ENCODE results near the gene ATP6V1A. TPM values are rescaled to one million over a fixed set of nuclear protein-coding genes. Genes with fewer than 3 reads are reported as not detected.

Gene ATP6V1A
- total and polyA plus RNA-seq, 2 of the 13 experiments (the other 11 are each of a cell fraction or from before 2014, with no cell fraction given): 23.4 to 95.1 TPM

DNA sequence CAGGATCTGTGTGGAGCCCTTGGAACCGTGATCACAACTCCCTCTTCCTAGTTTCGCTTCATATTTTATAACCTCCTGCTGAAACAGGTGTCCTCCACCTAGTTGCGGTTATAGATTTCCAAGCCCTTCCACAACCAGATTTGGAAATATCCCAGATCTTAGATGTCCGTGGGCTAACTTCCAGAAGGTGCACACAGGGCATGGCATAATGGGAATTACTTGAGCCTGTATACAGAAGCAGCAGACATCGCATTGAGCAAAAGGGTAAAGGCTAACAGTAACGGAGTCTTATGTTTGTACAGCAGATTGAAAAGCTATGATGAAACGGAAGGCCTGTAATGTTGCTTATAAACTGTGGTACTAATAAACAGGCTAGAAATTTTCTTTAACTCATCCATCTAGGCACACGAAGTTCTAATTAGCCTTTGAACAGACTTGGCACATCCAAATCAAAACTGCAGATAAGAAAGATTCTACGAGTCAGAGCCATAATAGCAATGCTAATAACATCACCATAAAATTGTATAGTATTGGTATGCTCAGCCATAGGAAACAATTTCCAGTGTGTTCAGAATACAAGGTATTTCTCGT lies 49.2 kb upstream of the ATP6V1A start:
- Histone ChIP-seq H2AFZ (ENCODE audit: low read length) (peak overlapping the region; percentile 64), H3K9ac (ENCODE audit: insufficient read depth, low read depth, low read length) (peak overlapping the region; percentile 82), H3K79me2 (ENCODE audit: insufficient read depth, low read length) (peaks cover 34% of the 10 kb centered on the region), H4K20me1 (ENCODE audit: insufficient read depth, low read length) (no peaks in the 10 kb centered on the region), H3K9me3 (ENCODE audit: low read length) (no peaks in the 10 kb centered on the region), H3K4me3 (replicated peaks in 1 of 3; ENCODE audit: insufficient read depth in 1 of 3, low read depth in 2 of 3, low read length in 3 of 3) (peak overlapping the region; percentile 76 to 82 (median 77)), H3K27me3 (ENCODE audit: control insufficient read depth in 1 of 2, insufficient read depth in 2 of 2, low read length in 2 of 2) (no peaks in the 10 kb centered on the region; a peak in 1 of 5 replicates), H3K4me2 (ENCODE audit: low read depth, low read length) (peak overlapping the region; percentile 79), H3K36me3 (replicated peaks in 1 of 2; ENCODE audit: control insufficient read depth in 1 of 2, insufficient read depth in 2 of 2, low read length in 2 of 2) (no peaks in the 10 kb centered on the region), H3K4me1 (ENCODE audit: insufficient read depth, low read length) (peaks cover 55% of the 10 kb centered on the region), H3K27ac (ENCODE audit: extremely low read length, insufficient read depth, low read length) (peak overlapping the region; percentile 73)
- in situ Hi-C loops (cut with HindIII; ENCODE audit: extremely low pct_ligation_motif_present, low pct_unique_long_range_greater_than_20kb): no loop called here
- DNase-seq (ENCODE audit: low spot score) (peak; percentile 7), FAIRE-seq (peak; percentile 43), ATAC-seq (peak; percentile 4; the same call in 2 of the 3 replicates)
- ChIA-PET CTCF (ENCODE audit: low intra/inter-chr PET ratio, low total read pairs) (no interaction called here), POLR2A (interaction anchor here (3.6 to 5.4 kb wide), 2 partner anchors 11 to 33 kb away, joined by 15 to 58 read pairs; no protein-coding TSS in a partner anchor)
- intact Hi-C loops (cut with micrococcal nuclease; ENCODE audit: unreplicated experiment): loop anchor here (5.0 kb wide), 2 partner anchors 50 to 65 kb away; partner anchors contain the start of genes ATP6V1A and NAA50
- 3% methylated on average over 10 of the region's 10 CpGs for WGBS (ENCODE audit: low lambda C conversion rate)
- BruUV-seq (replicated peaks): no TSS peak
- TF ChIP-seq, protein P1, sequence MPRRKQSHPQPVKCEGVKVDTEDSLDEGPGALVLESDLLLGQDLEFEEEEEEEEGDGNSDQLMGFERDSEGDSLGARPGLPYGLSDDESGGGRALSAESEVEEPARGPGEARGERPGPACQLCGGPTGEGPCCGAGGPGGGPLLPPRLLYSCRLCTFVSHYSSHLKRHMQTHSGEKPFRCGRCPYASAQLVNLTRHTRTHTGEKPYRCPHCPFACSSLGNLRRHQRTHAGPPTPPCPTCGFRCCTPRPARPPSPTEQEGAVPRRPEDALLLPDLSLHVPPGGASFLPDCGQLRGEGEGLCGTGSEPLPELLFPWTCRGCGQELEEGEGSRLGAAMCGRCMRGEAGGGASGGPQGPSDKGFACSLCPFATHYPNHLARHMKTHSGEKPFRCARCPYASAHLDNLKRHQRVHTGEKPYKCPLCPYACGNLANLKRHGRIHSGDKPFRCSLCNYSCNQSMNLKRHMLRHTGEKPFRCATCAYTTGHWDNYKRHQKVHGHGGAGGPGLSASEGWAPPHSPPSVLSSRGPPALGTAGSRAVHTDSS (CRISPR knock-in tag; conservative IDR thresholded peaks at IDR 0.05): no peak
- TF ChIP-seq ELF3 (CRISPR knock-in tag; IDR thresholded peaks at IDR 0.05): no peak
- TF ChIP-seq, protein P2, sequence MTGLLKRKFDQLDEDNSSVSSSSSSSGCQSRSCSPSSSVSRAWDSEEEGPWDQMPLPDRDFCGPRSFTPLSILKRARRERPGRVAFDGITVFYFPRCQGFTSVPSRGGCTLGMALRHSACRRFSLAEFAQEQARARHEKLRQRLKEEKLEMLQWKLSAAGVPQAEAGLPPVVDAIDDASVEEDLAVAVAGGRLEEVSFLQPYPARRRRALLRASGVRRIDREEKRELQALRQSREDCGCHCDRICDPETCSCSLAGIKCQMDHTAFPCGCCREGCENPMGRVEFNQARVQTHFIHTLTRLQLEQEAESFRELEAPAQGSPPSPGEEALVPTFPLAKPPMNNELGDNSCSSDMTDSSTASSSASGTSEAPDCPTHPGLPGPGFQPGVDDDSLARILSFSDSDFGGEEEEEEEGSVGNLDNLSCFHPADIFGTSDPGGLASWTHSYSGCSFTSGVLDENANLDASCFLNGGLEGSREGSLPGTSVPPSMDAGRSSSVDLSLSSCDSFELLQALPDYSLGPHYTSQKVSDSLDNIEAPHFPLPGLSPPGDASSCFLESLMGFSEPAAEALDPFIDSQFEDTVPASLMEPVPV (CRISPR knock-in tag; IDR thresholded peaks at IDR 0.05): no peak
- no peak for TF ChIP-seq ZEB1 (IDR thresholded peaks at IDR 0.05; ENCODE audit: insufficient replicate concordance, low read depth)
- TF ChIP-seq ZMYM4 (CRISPR knock-in tag; IDR thresholded peaks at IDR 0.05): 0 out of 2 replicates have a peak, but pooled peaks have one; percentile 11
- 0 out of 2 replicates have a peak, but pooled peaks have one; percentile 29 for TF ChIP-seq HBP1 (CRISPR knock-in tag; IDR thresholded peaks at IDR 0.05; ENCODE audit: low read depth)
- 0 out of 4 replicates have a peak, but pooled peaks of 1 of the 2 experiments have one; percentile 20 for TF ChIP-seq POLR2A (IDR thresholded peaks at IDR 0.05; ENCODE audit: insufficient read depth in 1 of 2, low read depth in 2 of 2, low read length in 2 of 2)
- TF ChIP-seq KLF16 (CRISPR knock-in tag; IDR thresholded peaks at IDR 0.05): no peak
- TF ChIP-seq REPIN1 (CRISPR knock-in tag; IDR thresholded peaks at IDR 0.05; ENCODE audit: borderline replicate concordance, low read depth): no peak
- no peak for TF ChIP-seq ZNF878 (CRISPR knock-in tag; IDR thresholded peaks at IDR 0.05)
- TF ChIP-seq, protein P3, sequence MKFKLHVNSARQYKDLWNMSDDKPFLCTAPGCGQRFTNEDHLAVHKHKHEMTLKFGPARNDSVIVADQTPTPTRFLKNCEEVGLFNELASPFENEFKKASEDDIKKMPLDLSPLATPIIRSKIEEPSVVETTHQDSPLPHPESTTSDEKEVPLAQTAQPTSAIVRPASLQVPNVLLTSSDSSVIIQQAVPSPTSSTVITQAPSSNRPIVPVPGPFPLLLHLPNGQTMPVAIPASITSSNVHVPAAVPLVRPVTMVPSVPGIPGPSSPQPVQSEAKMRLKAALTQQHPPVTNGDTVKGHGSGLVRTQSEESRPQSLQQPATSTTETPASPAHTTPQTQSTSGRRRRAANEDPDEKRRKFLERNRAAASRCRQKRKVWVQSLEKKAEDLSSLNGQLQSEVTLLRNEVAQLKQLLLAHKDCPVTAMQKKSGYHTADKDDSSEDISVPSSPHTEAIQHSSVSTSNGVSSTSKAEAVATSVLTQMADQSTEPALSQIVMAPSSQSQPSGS (CRISPR knock-in tag; IDR thresholded peaks at IDR 0.05): 0 out of 2 replicates have a peak, but pooled peaks have one; percentile 22
- TF ChIP-seq ZNF205 (CRISPR knock-in tag; IDR thresholded peaks at IDR 0.05): no peak; the same call in 1 of the 2 replicates
- TF ChIP-seq ZNF567 (CRISPR knock-in tag; IDR thresholded peaks at IDR 0.05; ENCODE audit: borderline replicate concordance): no peak
- TF ChIP-seq DBP (CRISPR knock-in tag; IDR thresholded peaks at IDR 0.05; ENCODE audit: not compliant biosample characterization): no peak
- TF ChIP-seq EED (CRISPR knock-in tag; IDR thresholded peaks at IDR 0.05): no peak
- 0 out of 2 replicates have a peak, but pooled peaks have one; percentile 17 for TF ChIP-seq ZNF337 (CRISPR knock-in tag; IDR thresholded peaks at IDR 0.05; ENCODE audit: borderline replicate concordance, low read depth)
- TF ChIP-seq ZNF331 (CRISPR knock-in tag; IDR thresholded peaks at IDR 0.05): 0 out of 2 replicates have a peak, but pooled peaks have one; percentile 11
